Kidney (tissue), 14 donors: ENCODE measurements around the gene CAPZA1. TPM values are rescaled to one million over a fixed set of nuclear protein-coding genes. Genes with fewer than 3 reads are reported as not detected.

Source experiments
- DNase-seq, 5 donors: peaks; one replicate each; pipeline ENCODE4 v3.0.0-alpha.2; 2013 to 2020
- FAIRE-seq: peaks from 2 replicates; lab custom pipeline; 2012; peaks lifted over from hg19 to GRCh38; lab: Jason Lieb, UNC
- H3K27ac ChIP-seq, 2 donors: one replicate each; pipeline ENCODE4 v1.7.0; 2013; ENCODE audit warnings: low read depth in 2 of 2, low read length in 2 of 2, inconsistent platforms in 1 of 2
- H3K27me3 ChIP-seq: one replicate; pipeline ENCODE4 v1.7.1; 2013; ENCODE audit warnings: low read length, inconsistent platforms; ENCODE audit not compliant: control insufficient read depth, insufficient read depth
- H3K36me3 ChIP-seq, 3 donors: one replicate each; pipeline versions ENCODE4 v1.7.0 to v1.7.1; 2013; ENCODE audit warnings: low read length in 3 of 3, control low read depth in 1 of 3, inconsistent platforms in 1 of 3; ENCODE audit not compliant: insufficient read depth in 3 of 3, control insufficient read depth in 2 of 3
- H3K4me1 ChIP-seq, 3 donors: one replicate each; pipeline versions ENCODE4 v1.7.0 to v1.7.1; 2013; ENCODE audit warnings: low read length in 3 of 3, inconsistent platforms in 1 of 3, low read depth in 1 of 3; ENCODE audit not compliant: control insufficient read depth in 2 of 3, insufficient read depth in 2 of 3
- H3K4me3 ChIP-seq, 3 donors: one replicate each; pipeline versions ENCODE4 v1.7.0 to v1.8.1; 2013; ENCODE audit warnings: low read length in 3 of 3, control low read depth in 1 of 3, inconsistent platforms in 1 of 3
- H3K9ac ChIP-seq, 3 donors: one replicate each; pipeline versions ENCODE4 v1.7.0 to v1.7.1; 2013; ENCODE audit warnings: low read length in 3 of 3, control low read depth in 1 of 3, inconsistent platforms in 1 of 3
- H3K9me3 ChIP-seq, 3 donors: one replicate each; pipeline versions ENCODE4 v1.7.0 to v1.7.1; 2013; ENCODE audit warnings: low read length in 3 of 3, control low read depth in 1 of 3, inconsistent platforms in 1 of 3; ENCODE audit not compliant: control insufficient read depth in 2 of 3, insufficient read depth in 1 of 3
- CTCF ChIP-seq: IDR thresholded peaks from 3 replicates; pipeline ENCODE4 v1.5.1; 2012; ENCODE audit warnings: mild to moderate bottlenecking, moderate library complexity, borderline replicate concordance; ENCODE audit not compliant: insufficient read depth; ENCODE audit errors: extremely low read depth
- intact Hi-C: fragments of 100-400 bp; cut with DNase I; formaldehyde crosslinking; loops from one replicate; pipeline ENCODE4 v1.11.1; 2022
- polyA plus RNA-seq: library from polyadenylated mRNA; stranded (reverse); fragments of 350-450 nt; fragmentation: Illumina TruSeq; extraction: RNeasy Lipid Tissue Mini Kit (QIAGEN cat#74804); gene quantifications from one replicate; pipeline ENCODE4 v1.2.3, GENCODE V29; 2014; ENCODE audit warnings: low read depth, low replicate concordance; ENCODE audit not compliant: insufficient read depth
- total RNA-seq: library from RNA; stranded (reverse); fragmentation: NEBNext Ultra II Directional; extraction: Animal tissue kit (Norgen Biotek cat#: 25700); gene quantifications from one replicate; pipeline ENCODE4 v1.2.1, GENCODE V29; 2021
- donor health status: control.
- donor health status: control.
- donor health status: control.
- donor health status: control.
- donor health status: control.
- donor health status: DM: yes; HTN: yes; CAD: no.
- donor health status: Normal renal cell carcinoma (clear cell type).

The CAPZA1 gene
- total and polyA plus RNA-seq, 2 donors from 2014 or later = 40.3 to 98.7 TPM

- Histone ChIP-seq H3K9me3 (no peaks in the 10 kb centered on the region), H3K4me3 (peak within 1 kb of the TSS; percentile 50 to 84 (median 61)), H3K27ac (peak within 1 kb of the TSS; percentile 92 to 96), H3K9ac (peak within 1 kb of the TSS; percentile 60 to 92 (median 84)), H3K27me3 (no peaks in the 10 kb centered on the region), H3K4me1 (peaks cover 0 to 40% (median 27%) of the 10 kb centered on the region in 3 donors), H3K36me3 (peaks cover 0 to 17% (median 6%) of the 10 kb centered on the region in 3 donors)
- no peak for TF ChIP-seq CTCF
- no peak for FAIRE-seq
- peak in 4 of 5 donors; percentile 80 to 92 (median 87) for DNase-seq
- intact Hi-C loops = no loop called here
Observed at GRCh38 chr1:112706505-112707220, 87.0 kb downstream of the CAPZA1 start, which contains the start of gene RHOC. Gene RHOC (minus strand): TSS chr1:112707127. CDS start chr1:112703799, 3,328 bp downstream.

DNA sequence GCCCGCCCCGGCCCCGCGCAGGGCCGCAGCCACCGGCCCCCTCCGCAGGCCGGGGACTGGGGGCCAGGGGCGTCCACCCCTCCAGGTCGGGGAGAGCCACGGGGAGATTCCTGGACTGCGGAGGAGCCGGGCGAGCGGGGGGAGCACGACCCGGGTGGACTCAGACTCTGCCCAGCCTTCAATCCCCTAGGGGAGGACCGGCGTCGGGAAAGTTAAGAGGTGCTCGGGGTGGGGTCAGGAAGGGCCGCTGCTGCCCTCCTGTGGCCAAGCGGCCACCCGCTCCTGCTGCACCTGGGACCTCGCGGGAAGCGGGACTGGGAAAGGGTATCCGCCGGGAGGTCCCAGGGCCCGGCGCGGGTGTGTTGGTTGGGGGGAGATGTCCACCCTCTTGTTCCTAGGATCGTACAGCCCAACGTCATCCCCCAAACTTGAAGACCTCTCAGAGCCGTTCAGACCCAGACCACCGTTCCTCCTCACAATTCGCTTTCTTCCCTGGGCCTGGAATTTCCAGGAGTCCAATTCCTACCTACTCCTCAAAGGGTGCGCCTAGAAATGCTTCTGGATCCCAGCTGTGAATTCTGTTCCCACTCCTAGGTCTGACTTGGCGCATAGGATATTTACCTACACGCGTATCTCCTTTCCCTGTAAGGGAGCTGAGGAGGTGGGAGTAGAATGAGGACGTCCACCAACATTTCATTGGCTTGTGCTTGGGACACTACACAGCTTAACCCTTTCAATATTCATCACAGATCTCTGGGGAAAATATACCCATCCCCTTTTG, 87.8 kb downstream of the CAPZA1 start:
- no peaks in the 10 kb centered on the region for H3K9me3 ChIP-seq
- peak overlapping the region in 2 of 3 donors; percentile 48 to 60 for H3K4me3 ChIP-seq
- FAIRE-seq (no peak), DNase-seq (peak; percentile 93 to 97 (median 95))
- TF ChIP-seq CTCF = peak; percentile 84
- peak overlapping the region in 1 of 2 donors; percentile 77 for H3K27ac ChIP-seq
- H3K27me3 ChIP-seq = no peaks in the 10 kb centered on the region
- intact Hi-C loops = no loop called here
- H3K4me1 ChIP-seq = peaks cover 0 to 32% (median 20%) of the 10 kb centered on the region in 3 donors
- H3K9ac ChIP-seq = peak overlapping the region in 1 of 3 donors; percentile 62
- peaks cover 0 to 10% (median 1%) of the 10 kb centered on the region in 3 donors for H3K36me3 ChIP-seq

DNA sequence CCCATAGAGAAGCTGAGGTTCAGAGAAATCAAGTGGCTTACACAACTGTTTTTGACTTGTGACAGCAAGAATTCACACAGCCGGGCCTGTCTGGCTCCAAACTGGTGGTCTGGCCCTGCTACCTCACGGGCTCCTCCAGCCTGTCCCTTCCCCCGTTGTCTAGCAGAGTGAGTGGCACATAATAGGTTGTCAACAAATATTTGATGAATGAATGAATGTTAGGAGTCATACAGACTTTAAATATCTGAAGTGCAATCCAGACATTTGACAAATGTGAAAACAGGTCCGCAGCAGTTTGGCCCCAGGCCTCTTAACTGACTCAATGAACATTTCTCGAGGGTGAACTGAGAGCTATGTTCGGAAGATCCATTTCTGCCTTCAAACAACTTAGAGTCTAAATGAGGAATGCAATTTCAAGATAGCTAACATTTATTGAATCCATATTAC, 88.4 kb downstream of the CAPZA1 start:
- no peak overlapping the region for H3K27ac ChIP-seq
- peaks cover 0 to 27% (median 20%) of the 10 kb centered on the region in 3 donors for H3K4me1 ChIP-seq
- intact Hi-C loops = no loop called here
- no peak for FAIRE-seq
- peak in 1 of 5 donors; percentile 28 for DNase-seq
- H3K9me3 ChIP-seq = no peaks in the 10 kb centered on the region
- H3K27me3 ChIP-seq = no peaks in the 10 kb centered on the region
- peaks cover 0 to 3% (median 0%) of the 10 kb centered on the region in 3 donors for H3K36me3 ChIP-seq
- H3K4me3 ChIP-seq = peak overlapping the region in 1 of 3 donors; percentile 60
- no peak for TF ChIP-seq CTCF
- peak overlapping the region in 1 of 3 donors; percentile 62 for H3K9ac ChIP-seq
